GM19351 (cell line): ENCODE data around the gene TBC1D8B.

Source experiments
- ATAC-seq: cut with Tn5 transposase; IDR thresholded peaks from one replicate; pipeline ENCODE4 v1.9.1; 2021; ENCODE audit warnings: mild to moderate bottlenecking, moderate library complexity; ENCODE audit not compliant: unreplicated experiment

Gene TBC1D8B

GRCh38 chrX:106897259-106897658, 94.8 kb downstream of the TBC1D8B start:
- no peak for ATAC-seq

GRCh38 chrX:106898462-106898861, 96.0 kb downstream of the TBC1D8B start:
- peak; percentile 79 for ATAC-seq

- no peak for ATAC-seq
Observed at GRCh38 chrX:106899276-106899675, 96.8 kb downstream of the TBC1D8B start.

GRCh38 chrX:106899841-106900240, 97.4 kb downstream of the TBC1D8B start:
- no peak for ATAC-seq

- no peak for ATAC-seq
Observed at GRCh38 chrX:106901341-106901740, 98.9 kb downstream of the TBC1D8B start.

- no peak for ATAC-seq
Observed at GRCh38 chrX:106901781-106902219, 99.3 kb downstream of the TBC1D8B start.

DNA sequence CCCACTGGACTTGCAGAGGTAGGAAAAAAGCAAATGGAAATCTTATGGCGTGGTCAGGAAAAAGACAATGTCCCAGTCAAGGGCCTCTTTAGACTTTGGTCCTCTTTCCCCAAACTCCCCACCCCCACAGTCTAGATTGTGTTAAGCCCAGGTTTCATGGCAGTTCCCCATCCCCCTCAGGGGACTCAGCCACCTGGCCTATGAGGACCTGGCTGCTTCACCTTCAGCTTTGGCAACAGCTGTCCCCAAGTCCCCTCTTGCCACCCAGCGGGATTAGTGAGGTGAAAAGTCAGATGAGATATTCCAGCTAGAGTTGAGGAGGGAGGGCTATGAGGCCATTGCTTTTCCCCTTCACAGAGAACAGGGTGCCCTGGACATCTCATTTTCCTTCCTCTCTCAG, 100.2 kb downstream of the TBC1D8B start:
- no peak for ATAC-seq

DNA sequence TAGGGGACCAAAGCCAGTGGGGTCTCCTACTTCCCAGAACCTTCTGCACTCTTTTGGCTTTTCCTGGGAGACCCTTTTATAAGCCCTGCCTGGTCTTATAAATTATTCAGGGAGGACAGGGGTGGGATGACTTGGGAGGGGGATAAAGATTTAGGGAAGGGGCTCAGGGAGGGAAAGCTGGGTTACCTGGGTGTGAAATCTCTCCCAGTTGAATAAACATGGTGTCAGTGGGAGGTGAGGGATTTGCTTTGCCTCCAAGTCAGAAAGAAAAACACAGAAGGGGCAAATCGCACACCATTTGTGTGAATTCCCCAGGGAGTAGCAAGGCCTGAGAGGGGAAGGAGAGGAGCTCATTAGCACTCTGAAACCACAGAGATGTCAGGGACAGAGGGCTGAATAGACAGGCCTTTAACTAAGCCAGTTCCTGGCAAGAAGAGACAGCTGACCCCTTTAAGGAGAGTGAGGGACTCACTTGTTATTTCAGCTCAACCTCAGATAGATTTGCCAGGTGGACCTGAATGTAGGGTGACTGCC, 100.9 kb downstream of the TBC1D8B start, which contains the start of gene RIPPLY1:
TSS of gene RIPPLY1 (minus strand) at position 51 of the 534 bp plus-strand sequence. CDS start 54 bp downstream, outside the sequence.
- ATAC-seq, result no peak

- ATAC-seq, result no peak
Observed at GRCh38 chrX:106903856-106904528, 101.5 kb downstream of the TBC1D8B start.

DNA sequence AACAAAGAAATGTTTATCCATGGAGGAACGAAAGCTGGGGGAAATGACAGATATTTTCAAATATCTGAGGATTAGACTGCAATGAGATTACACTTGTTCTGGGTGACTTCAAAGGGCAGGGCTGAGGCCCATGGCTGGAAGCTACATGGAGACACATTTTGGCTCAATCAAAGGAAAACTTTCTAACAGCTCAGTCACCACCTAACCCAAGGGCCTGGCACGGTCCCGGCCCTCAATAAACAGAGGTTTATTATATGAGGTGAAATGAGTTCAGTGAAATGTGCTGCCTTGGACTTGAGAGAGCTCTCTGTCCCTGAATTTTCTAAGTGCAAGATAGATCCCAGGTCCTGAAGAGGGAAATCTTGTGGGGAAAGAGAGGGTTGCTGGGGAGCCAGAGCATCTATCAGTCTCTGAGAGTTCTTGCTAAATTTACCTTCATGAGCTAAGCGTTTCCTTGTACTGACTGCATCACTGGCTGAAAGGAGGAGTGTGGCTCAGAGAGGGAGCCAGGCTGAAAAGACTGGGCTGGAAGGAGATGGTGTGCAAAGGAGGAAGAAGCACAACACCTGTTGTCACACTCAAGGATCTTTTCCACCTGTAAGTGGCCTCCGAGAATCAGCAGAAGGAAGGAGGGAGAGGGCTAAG, 102.7 kb downstream of the TBC1D8B start:
- ATAC-seq, result no peak

GRCh38 chrX:106906361-106906760, 103.9 kb downstream of the TBC1D8B start:
- no peak for ATAC-seq

DNA sequence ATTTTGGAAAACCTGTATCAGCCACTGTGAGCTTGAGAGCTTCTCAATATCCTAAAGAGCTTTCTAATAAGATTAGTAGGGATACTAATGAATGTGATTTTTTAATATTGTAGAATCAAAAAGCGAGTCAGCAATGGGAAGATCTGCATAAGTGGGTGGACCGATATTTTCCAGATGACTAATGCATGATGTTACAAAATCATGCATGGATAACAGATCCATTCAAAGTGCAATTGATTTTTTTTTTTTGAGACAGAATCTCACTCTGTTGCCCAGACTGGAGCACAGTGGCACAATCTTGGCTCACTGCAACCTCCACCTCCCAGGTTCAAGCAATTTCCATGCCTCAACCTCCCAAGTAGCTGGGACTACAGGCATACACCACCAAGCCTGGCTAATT, 110.4 kb downstream of the TBC1D8B start:
- no peak for ATAC-seq

- no peak for ATAC-seq
Observed at GRCh38 chrX:106917830-106918500, 115.5 kb downstream of the TBC1D8B start.

DNA sequence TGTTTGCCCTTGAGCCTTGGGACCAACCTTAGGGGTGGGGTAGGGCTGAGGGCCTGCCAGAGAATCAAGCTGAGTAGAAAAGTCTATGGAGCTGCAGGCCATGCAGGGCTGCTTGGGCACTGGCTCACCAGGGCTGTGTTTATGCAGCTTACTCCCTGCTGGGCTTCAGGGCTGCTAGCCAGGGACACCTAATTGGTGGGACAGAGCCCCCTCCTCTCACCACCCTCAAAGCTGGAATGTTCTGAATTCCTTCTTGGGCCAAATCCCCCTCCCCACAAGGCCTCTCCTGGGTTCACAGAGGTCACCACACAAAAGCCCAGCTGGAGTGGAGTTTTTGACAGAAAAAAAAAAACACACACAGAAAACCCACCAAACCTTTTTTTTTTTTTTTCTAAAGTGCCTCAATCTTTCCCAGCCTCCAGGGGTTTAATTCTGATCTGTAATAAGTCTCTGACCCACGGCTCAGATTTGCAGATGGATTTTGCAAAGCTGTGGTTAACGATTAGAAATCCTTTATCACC, 117.5 kb downstream of the TBC1D8B start, which contains the start of gene CLDN2:
TSS of gene CLDN2 (plus strand) at position 471 of the 521 bp plus-strand sequence. CDS start 7,827 bp downstream, outside the sequence.
- ATAC-seq, result no peak

DNA sequence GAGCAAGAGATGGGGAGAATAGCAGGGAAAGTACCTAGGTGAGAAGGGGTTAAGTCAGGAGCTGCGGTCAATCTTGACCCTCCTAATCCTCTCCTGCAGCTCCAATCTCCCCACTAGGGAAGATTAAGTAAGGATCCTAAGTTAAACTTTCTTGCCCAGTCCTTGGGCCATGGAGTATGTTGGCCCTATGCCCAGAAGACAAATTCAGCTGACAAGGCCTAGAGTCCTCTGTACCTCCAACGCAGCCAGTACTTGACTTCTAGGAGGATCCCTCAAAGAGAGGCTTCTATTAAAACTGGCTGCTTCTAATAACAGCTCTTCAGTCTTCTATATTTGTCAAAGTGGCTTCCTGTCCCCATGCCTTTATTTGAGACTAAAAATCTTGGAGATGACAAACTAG, 119.2 kb downstream of the TBC1D8B start:
- ATAC-seq, result no peak
